ENCODE results near the gene GDF10.

The GDF10 gene

GRCh38 chr10:47288916-47289495 lies 11.0 kb upstream of the GDF10 start (continued):
- no peak for TF ChIP-seq PRDM10 (tag by site-specific recombination; IDR thresholded peaks at IDR 0.05)
- no peak for TF ChIP-seq ZNF664 (tag by site-specific recombination; IDR thresholded peaks at IDR 0.05)
- no peak for TF ChIP-seq ZNF426 (tag by site-specific recombination; IDR thresholded peaks at IDR 0.05)
- no peak for TF ChIP-seq ZNF692 (tag by site-specific recombination; IDR thresholded peaks at IDR 0.05)
- TF ChIP-seq ZBTB26 (tag by site-specific recombination; optimal IDR thresholded peaks at IDR 0.05), result no peak
- TF ChIP-seq HIC1 (tag by site-specific recombination; IDR thresholded peaks at IDR 0.05), result no peak
- TF ChIP-seq IKZF3 (tag by site-specific recombination; IDR thresholded peaks at IDR 0.05), result no peak

GRCh38 chr10:47289921-47290320 lies 10.1 kb upstream of the GDF10 start:
- Histone ChIP-seq H3K36me3 (ENCODE audit: control insufficient read depth in 2 of 2, insufficient read depth in 1 of 2, low read length in 2 of 2) (no peaks in the 10 kb centered on the region), H3K4me1 (ENCODE audit: control insufficient read depth, insufficient read depth, low read length) (no peaks in the 10 kb centered on the region), H3K27ac (ENCODE audit: extremely low read depth, low read depth, low read length) (no peak overlapping the region), H3K9me3 (ENCODE audit: control insufficient read depth, insufficient read depth, low read depth, low read length) (no peaks in the 10 kb centered on the region), H3K4me3 (ENCODE audit: low read depth, low read length) (no peak overlapping the region)
- ChIA-PET CTCF (no interaction called here), POLR2A (no interaction called here)
- no peak for TF ChIP-seq MEIS1 (CRISPR knock-in tag; IDR thresholded peaks at IDR 0.05; ENCODE audit: borderline replicate concordance)
- TF ChIP-seq ZNF624 (tag by site-specific recombination; IDR thresholded peaks at IDR 0.05), result no peak
- TF ChIP-seq ZNF623 (tag by site-specific recombination; IDR thresholded peaks at IDR 0.05), result no peak
- TF ChIP-seq ZNF404 (tag by site-specific recombination; IDR thresholded peaks at IDR 0.05), result no peak
- TF ChIP-seq REST (tag by site-specific recombination; IDR thresholded peaks at IDR 0.05), result no peak
- no peak for TF ChIP-seq ZNF596 (tag by site-specific recombination; IDR thresholded peaks at IDR 0.05)
- no peak for TF ChIP-seq BCL6B (tag by site-specific recombination; IDR thresholded peaks at IDR 0.05)
- no peak for TF ChIP-seq ZNF549 (tag by site-specific recombination; IDR thresholded peaks at IDR 0.05)
- no peak for TF ChIP-seq ZFP37 (tag by site-specific recombination; IDR thresholded peaks at IDR 0.05)
- no peak for TF ChIP-seq SP7 (tag by site-specific recombination; IDR thresholded peaks at IDR 0.05)
- no peak for TF ChIP-seq ZNF621 (tag by site-specific recombination; IDR thresholded peaks at IDR 0.05)
- TF ChIP-seq ZNF26 (tag by site-specific recombination; IDR thresholded peaks at IDR 0.05), result no peak
- no peak for TF ChIP-seq ZNF514 (tag by site-specific recombination; IDR thresholded peaks at IDR 0.05)
- no peak for TF ChIP-seq ZNF76 (tag by site-specific recombination; IDR thresholded peaks at IDR 0.05; ENCODE audit: borderline replicate concordance, low read depth)
- no peak for TF ChIP-seq ZNF792 (tag by site-specific recombination; IDR thresholded peaks at IDR 0.05)
